Ishikawa (cell line): ENCODE results near the gene C11orf21.

Experiments used
- CEBPB ChIP-seq: IDR thresholded peaks from 2 replicates; pipeline ENCODE4 v1.6.1; 2012
- CREB1 ChIP-seq: IDR thresholded peaks from 2 replicates; pipeline ENCODE4 v1.6.1; 2012; ENCODE audit warnings: low read depth
- EGR1 ChIP-seq: IDR thresholded peaks from 2 replicates; pipeline ENCODE4 v1.6.1; 2012
- EP300 ChIP-seq: IDR thresholded peaks from 2 replicates; pipeline ENCODE4 v1.6.1; 2012; ENCODE audit warnings: borderline replicate concordance
- FOXM1 ChIP-seq: IDR thresholded peaks from 2 replicates; pipeline ENCODE4 v1.6.1; 2012; ENCODE audit warnings: low read depth, borderline replicate concordance
- NFIC ChIP-seq: IDR thresholded peaks from 2 replicates; pipeline ENCODE4 v1.6.1; 2012
- RAD21 ChIP-seq: IDR thresholded peaks from 2 replicates; pipeline ENCODE4 v1.6.1; 2012; ENCODE audit warnings: low read depth
- TAF1 ChIP-seq: IDR thresholded peaks from 2 replicates; pipeline ENCODE4 v1.6.1; 2012; ENCODE audit warnings: low read depth, mild to moderate bottlenecking
- TCF12 ChIP-seq: IDR thresholded peaks from 2 replicates; pipeline ENCODE4 v1.6.1; 2012; ENCODE audit warnings: low read depth
- TEAD4 ChIP-seq: IDR thresholded peaks from 2 replicates; pipeline ENCODE4 v1.6.1; 2012
- YY1 ChIP-seq: IDR thresholded peaks from 2 replicates; pipeline ENCODE4 v1.6.1; 2012; ENCODE audit warnings: low read depth
- ZBTB7A ChIP-seq: IDR thresholded peaks from 2 replicates; pipeline ENCODE4 v1.6.1; 2012; ENCODE audit warnings: low read depth
- TF ChIP-seq, protein P1 (sequence below): IDR thresholded peaks from 2 replicates; pipeline ENCODE4 v1.6.1; 2012
- TF ChIP-seq, protein P2 (sequence below): IDR thresholded peaks from 2 replicates; pipeline ENCODE4 v1.6.1; 2012; ENCODE audit warnings: low read depth, mild to moderate bottlenecking
- TF ChIP-seq, protein P3 (sequence below): IDR thresholded peaks from 2 replicates; pipeline ENCODE4 v1.6.1; 2012

C11orf21 gene

DNA sequence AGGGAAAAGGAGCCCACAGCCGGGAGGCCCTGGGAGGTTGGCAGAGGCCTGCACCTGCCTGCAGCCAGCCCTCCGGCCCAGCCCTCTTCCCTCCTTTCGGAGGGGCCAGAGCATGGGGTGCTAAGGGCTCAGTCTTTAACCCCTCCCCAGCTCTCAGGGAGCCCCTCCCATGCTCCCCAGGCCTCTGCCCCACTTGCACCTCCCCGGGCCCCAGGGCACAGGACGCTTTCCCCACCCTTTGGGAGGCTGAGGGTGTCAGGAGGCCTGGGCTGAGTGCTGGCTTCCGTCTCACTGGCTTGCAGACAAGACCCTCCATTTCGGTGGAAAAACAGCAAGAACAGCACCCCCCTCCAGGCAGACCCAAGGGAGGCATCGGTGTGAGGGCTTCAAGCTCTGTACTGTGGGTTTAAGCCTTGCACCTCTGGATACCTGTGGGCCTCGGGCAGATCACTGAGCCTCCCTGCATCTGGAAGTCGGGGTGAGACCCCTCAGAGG lies 38.6 kb downstream of the C11orf21 start:
- no peak for TF ChIP-seq ZBTB7A
- TF ChIP-seq, protein P1, sequence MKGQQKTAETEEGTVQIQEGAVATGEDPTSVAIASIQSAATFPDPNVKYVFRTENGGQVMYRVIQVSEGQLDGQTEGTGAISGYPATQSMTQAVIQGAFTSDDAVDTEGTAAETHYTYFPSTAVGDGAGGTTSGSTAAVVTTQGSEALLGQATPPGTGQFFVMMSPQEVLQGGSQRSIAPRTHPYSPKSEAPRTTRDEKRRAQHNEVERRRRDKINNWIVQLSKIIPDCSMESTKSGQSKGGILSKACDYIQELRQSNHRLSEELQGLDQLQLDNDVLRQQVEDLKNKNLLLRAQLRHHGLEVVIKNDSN = no peak
- TF ChIP-seq TAF1 = no peak
- no peak for TF ChIP-seq CEBPB
- TF ChIP-seq EGR1 = no peak
- no peak for TF ChIP-seq TEAD4
- TF ChIP-seq RAD21 = no peak
- TF ChIP-seq, protein P2, sequence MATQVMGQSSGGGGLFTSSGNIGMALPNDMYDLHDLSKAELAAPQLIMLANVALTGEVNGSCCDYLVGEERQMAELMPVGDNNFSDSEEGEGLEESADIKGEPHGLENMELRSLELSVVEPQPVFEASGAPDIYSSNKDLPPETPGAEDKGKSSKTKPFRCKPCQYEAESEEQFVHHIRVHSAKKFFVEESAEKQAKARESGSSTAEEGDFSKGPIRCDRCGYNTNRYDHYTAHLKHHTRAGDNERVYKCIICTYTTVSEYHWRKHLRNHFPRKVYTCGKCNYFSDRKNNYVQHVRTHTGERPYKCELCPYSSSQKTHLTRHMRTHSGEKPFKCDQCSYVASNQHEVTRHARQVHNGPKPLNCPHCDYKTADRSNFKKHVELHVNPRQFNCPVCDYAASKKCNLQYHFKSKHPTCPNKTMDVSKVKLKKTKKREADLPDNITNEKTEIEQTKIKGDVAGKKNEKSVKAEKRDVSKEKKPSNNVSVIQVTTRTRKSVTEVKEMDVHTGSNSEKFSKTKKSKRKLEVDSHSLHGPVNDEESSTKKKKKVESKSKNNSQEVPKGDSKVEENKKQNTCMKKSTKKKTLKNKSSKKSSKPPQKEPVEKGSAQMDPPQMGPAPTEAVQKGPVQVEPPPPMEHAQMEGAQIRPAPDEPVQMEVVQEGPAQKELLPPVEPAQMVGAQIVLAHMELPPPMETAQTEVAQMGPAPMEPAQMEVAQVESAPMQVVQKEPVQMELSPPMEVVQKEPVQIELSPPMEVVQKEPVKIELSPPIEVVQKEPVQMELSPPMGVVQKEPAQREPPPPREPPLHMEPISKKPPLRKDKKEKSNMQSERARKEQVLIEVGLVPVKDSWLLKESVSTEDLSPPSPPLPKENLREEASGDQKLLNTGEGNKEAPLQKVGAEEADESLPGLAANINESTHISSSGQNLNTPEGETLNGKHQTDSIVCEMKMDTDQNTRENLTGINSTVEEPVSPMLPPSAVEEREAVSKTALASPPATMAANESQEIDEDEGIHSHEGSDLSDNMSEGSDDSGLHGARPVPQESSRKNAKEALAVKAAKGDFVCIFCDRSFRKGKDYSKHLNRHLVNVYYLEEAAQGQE = no peak
- no peak for TF ChIP-seq FOXM1

DNA sequence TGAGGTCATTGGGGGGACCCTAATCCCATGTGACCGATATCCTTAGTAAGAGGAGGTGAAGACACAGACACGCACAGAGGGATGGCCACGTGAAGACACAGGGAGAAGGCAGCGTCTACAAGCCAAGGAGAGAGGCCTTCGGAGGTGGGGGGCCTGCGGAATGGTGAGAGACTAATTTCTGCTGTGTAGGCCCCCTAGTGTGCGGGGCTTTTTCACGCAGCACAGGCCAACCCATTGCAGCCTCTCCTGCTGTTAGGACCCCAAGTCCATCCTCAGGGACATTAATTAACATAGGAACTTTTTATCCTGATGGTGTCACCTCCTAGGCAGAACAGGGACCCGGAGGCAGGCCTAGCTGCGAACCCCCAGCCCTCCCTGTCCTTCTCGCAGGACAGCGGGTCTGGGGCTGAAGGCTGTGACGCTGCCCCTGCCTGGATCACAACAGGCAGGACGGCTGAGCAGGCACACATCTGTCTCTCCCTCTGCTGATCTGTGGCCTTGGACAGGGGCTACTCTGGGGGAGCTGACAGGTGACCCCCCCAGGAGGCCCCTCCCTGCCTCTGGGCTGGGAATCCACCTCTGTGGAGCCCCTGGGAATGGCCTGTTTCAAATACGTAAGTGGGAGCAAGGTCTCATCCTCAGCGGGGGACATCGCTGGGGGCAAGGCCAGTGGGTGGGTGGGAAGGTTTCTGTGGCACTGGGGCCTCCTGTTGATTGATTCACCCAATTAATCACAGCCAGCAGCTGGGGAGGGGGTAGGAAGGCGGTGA lies 39.2 kb downstream of the C11orf21 start:
- no peak for TF ChIP-seq ZBTB7A
- TF ChIP-seq EP300 = no peak
- no peak for TF ChIP-seq TEAD4

DNA sequence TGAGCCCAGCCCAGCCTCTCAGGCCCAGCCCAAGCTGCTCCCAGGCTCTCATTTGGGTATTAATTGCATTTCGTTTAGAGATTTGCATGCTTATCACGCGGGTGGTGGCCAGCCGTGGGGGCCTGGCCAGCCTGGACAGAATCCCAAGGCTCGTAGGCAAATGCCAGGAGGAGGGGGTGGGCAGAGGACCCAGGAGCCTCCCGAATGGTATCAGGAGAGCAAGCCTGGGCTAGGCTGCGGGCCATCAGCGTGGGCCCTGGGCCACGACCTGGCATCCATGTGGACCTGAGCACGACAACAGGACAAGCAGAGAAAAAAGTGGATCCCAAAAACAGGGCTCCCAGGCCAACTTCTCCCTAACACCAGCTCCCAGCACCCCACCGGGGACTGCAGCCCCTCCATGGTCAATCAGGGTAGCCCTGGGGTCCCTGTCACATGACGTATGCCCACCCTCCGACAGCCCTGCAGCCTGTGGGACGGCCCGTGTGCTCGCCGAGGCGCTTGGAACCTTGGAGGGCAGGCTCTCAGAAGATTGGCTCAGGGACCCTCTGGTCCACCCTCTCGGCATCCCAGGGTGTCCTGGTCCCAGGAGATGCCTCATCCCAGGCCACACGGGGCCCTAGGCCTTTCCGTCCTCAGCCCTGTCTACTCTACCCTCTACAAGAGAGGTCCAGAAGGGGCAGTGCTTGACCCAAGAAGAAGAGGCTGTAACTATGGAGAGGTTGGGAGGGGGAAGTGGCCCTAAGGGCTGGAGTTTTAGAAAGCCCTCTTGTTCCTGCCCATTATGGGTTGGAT lies 40.1 kb downstream of the C11orf21 start:
- TF ChIP-seq EP300 (no peak), RAD21 (no peak), YY1 (no peak), FOXM1 (no peak), CEBPB (no peak), EGR1 (no peak), ZBTB7A (no peak), TAF1 (no peak), CREB1 (no peak), TEAD4 (no peak), TCF12 (no peak), NFIC (no peak)
- TF ChIP-seq, protein P3, sequence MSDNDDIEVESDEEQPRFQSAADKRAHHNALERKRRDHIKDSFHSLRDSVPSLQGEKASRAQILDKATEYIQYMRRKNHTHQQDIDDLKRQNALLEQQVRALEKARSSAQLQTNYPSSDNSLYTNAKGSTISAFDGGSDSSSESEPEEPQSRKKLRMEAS = no peak
- TF ChIP-seq, protein P1 = no peak
- TF ChIP-seq, protein P2 = no peak

DNA sequence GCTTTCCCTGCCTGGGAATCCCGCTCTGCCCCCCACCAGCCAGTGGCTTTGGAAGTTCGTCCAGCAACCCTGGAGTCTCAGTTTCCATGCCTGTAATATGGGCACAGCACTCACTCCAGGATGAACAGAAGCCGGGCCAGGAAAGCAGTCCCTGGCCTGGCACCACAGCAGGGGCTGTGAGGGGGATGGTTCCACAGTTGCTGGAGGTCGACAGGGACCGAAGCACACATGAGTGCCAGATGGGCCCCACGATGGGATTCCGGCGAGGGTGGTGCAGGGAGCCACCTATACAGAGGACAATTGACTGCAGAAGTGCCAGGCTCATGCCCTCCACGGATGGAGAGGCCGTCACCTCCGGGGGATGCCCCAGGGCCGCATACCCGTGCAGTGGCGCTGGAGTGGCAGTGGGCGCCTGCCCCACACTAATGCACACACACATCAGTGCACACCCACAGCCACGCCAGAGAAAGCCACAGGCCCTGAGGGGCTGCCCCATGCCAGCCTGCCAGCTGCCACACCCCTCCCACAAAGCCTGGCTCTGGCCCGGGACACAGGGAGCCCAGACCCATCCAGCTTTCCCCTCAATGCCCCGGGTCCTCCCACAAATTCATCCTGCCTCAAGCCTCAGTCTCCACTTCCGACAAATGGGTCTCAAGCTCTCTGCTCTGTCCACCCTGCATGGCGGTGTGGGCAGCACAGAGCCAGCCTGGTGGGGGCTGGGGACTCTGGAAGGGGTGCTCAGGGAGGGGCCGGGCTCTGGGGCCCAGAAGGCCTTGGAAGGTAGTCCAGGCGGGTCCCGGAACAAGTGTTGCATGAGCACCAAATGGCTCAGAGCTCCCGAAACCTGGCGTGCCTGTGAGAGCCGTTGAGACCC lies 41.0 kb downstream of the C11orf21 start:
- TF ChIP-seq RAD21 = no peak
- TF ChIP-seq, protein P2 = no peak
- TF ChIP-seq TAF1 = no peak
- TF ChIP-seq NFIC = no peak
- TF ChIP-seq EP300 = no peak
